ENCODE results near the gene CHMP1B.

Gene CHMP1B

DNA sequence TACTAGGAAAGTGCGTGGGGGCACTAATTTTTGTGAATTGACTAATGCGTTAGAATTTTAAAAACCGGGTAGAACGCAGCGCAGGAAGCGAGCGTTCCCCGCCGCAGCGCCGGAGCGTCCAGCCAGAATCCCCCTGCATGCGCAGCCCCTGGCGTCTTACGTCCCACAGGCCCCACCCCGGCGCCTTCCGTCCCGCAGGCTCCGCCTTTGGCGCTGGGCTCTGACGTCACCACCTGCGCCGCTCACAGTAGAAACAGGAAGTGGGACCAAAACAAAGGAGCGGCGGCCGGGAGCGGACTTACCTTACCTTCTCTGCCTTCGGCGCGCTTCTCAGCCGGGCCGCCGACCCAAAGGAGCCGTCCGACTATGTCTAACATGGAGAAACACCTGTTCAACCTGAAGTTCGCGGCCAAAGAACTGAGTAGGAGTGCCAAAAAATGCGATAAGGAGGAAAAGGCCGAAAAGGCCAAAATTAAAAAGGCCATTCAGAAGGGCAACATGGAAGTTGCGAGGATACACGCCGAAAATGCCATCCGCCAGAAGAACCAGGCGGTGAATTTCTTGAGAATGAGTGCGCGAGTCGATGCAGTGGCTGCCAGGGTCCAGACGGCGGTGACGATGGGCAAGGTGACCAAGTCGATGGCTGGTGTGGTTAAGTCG lies at the start of gene CHMP1B:
CHMP1B (plus strand) TSS at position 268 of the 660 bp plus-strand sequence; CDS start at position 367, 99 bp downstream.
- peak; percentile 97 to 98 for DNase-seq

DNA sequence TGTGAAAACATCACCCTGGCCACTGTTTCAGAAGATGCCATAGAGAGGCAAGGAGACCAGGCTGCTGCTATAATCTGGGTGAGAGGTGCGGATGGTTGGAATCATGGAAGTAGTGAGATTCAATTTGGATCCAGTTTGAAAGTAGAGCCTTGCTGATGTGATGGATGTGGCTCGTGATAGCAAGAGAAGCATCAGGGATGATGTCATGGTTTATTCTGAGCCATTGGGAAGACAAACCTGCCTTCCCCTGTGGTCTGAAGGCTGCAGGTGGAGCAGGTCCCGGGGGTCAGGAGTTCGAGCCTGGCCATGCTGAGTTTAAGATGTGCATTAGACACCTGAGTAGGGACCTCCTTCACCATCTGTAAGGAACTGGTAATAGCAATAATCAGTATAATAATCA lies 49.6 kb upstream of the CHMP1B start:
- no peak for DNase-seq

GRCh38 chr18:11802158-11802557 lies 49.1 kb upstream of the CHMP1B start:
- no peak for DNase-seq

- no peak for DNase-seq
These were observed 48.6 kb upstream of the CHMP1B start for GRCh38 chr18:11802586-11802985.

DNA sequence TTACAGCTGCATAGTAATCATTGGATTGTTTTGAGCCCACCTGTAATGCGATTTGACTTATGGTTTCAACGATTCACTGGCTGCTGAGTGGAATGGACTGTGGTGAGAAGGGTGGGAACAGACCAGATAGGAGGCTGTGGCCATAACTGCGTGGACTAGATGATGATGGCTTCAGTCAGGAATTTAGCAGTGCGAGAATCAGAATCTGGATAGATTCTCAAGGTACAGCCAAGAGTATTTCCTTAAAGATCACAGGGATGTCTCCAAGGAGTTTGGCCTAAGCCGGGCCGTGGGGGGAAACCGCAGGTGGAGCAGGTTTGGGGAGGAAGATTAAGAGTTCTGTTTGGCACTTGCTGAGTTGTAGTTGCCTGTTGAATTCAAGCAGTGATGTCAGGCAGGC lies 44.0 kb upstream of the CHMP1B start:
- DNase-seq: no peak

- DNase-seq: no peak
These were observed 43.0 kb upstream of the CHMP1B start for GRCh38 chr18:11808001-11808855.

DNA sequence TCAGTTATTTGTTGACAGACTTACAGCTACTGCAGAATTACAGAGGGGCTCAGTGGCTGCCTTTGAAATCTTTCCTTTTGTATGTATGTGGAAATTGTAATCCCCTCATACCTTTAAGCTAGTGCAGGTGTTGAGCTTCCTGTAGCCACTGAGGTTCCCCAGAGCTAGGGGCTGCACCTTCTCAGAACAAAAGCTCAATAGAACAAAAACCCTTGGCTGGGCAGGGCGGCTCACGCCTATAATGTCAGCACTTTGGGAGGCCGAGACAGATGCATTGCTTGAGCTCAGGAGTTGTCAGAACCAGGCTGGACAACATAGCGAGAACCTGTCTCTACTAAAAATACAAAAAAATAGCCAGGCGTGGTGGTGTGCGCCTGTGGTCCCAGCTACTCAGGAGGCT lies 41.3 kb upstream of the CHMP1B start:
- DNase-seq: no peak

GRCh38 chr18:11810379-11810778 lies 40.8 kb upstream of the CHMP1B start:
- no peak for DNase-seq

DNA sequence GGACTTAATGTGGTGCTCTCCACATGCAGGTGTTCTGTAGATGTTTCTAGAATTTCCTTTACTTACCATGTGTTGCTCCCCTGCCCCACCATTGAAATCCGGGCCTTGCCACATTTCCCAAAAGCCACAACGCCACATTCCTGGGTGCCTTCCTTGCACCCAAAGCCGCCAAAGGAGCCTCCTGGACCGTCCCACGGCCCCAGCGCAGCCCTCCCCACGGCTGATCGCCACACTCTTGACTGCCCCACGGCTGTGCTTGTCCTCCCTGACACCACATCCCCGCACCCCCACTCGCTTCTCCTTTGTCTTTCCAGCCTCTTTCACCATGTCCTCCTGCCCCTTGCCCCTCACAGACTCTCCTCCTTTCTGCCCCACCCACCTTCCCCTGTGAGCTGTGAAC lies 40.2 kb upstream of the CHMP1B start:
- DNase-seq: no peak

GRCh38 chr18:11817229-11817628 lies 34.0 kb upstream of the CHMP1B start:
- no peak for DNase-seq

- DNase-seq: no peak
These were observed 32.6 kb upstream of the CHMP1B start for GRCh38 chr18:11818486-11819203.

GRCh38 chr18:11819938-11820337 lies 31.3 kb upstream of the CHMP1B start:
- DNase-seq: no peak

GRCh38 chr18:11820697-11821096 lies 30.5 kb upstream of the CHMP1B start:
- no peak for DNase-seq

- DNase-seq: no peak
These were observed 30.0 kb upstream of the CHMP1B start for GRCh38 chr18:11821208-11821607.

GRCh38 chr18:11821643-11822237 lies 29.5 kb upstream of the CHMP1B start:
- no peak for DNase-seq

GRCh38 chr18:11823545-11823944 lies 27.7 kb upstream of the CHMP1B start:
- no peak for DNase-seq

DNA sequence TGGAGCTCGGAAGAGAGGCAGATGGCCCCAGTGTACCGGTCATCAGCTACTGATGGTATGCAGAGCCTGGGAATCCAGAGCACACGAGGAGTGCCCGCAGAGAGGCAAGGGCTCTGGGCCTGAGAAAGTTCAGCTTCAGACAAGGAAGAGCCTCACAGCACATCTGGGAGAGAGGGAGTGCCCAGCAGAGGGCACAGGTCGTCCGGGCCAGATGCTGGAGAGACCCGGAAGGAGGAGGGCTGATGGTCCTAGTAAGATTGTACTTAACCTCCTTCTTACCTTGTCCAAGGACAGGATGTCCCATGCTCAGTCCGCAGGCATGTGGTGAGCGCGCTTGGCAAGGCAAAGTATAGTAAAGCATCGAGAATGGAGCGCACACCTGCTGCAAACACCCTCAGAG lies 24.4 kb upstream of the CHMP1B start:
- DNase-seq: no peak

DNA sequence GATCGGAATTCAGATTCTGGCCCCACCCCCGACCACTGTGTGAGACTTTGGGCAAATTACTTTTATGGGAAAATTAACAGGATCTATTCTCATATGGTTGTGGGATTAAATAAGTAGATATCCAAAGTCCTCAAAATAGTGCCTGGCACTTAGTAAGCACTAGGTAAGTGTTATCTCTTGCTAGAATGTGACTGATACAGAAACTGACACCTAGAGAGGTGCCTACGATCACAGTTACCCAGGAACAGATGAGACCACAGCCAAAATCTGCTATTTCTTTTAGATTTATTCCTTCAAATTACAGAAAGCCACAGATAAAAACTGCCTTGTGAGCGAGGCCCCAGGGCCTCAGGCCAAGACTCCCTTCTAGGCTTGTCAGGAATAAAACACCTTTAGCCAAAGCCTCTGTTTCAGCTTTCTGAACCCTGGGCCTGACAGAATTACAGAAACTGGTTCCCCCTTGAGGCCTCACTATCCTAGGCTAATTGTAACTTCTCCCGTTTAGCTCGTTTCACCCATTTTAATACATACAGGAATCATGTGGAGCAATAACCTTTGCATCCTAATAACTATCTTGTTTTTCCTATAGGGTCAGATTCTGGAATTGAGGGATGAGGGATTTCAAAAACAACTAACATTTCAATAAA lies 22.3 kb upstream of the CHMP1B start:
- DNase-seq: no peak

GRCh38 chr18:11830585-11830984 lies 20.6 kb upstream of the CHMP1B start:
- DNase-seq: no peak

- no peak for DNase-seq
These were observed 19.3 kb upstream of the CHMP1B start for GRCh38 chr18:11831921-11832320.

- DNase-seq: no peak
These were observed 16.4 kb upstream of the CHMP1B start for GRCh38 chr18:11834772-11835171.

- no peak for DNase-seq
These were observed 11.7 kb upstream of the CHMP1B start for GRCh38 chr18:11839556-11839955.

DNA sequence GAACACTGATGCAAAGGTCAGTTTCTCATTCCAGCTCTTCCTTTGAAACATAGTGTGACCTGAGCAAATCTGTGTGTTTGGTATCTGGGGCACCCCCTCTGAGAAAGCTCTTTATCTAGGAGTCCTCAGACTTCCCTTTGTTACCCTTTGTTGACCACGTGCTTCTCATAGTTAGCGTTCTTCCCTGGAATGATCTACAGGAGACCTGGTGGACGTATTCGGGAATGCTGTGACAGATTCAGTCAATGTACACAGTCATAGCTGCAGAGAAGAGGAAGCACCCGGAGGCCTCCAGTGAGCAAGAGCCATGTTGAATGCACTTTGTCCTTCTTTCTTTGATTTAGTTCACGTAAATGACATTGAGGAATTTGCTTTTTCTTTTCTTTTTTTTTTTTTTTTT lies 10.7 kb upstream of the CHMP1B start:
- no peak for DNase-seq

All from activated CD4-positive, alpha-beta T cell treated with anti-CD3 and anti-CD28 coated beads, Interleukin-2, amount 50 U/mL, for 48 hours (primary cell).